Mesenchymal stem cell (in vitro differentiated cells and primary cell): ENCODE measurements around the gene HMOX1.

Source experiments
- DNase-seq: peaks from one replicate; pipeline ENCODE4 v3.0.0-alpha.2; 2013
- H2AFZ ChIP-seq: one replicate; pipeline ENCODE4 v1.6.1; 2013; ENCODE audit warnings: low read depth, mild to moderate bottlenecking, control low read depth, inconsistent platforms, low read length, moderate library complexity
- H2AK5ac ChIP-seq: 2 replicates; pipeline ENCODE4 v1.6.1; 2013; ENCODE audit warnings: low read length, moderate library complexity, mild to moderate bottlenecking, inconsistent platforms; ENCODE audit not compliant: severe bottlenecking
- H2BK120ac ChIP-seq: one replicate; pipeline ENCODE4 v1.6.1; 2013; ENCODE audit warnings: low read depth, mild to moderate bottlenecking, inconsistent platforms, low read length, moderate library complexity
- H2BK12ac ChIP-seq, 2 experiments: one replicate each; pipeline ENCODE4 v1.6.1; 2013; ENCODE audit warnings: inconsistent platforms in 2 of 2, low read length in 2 of 2, mild to moderate bottlenecking in 2 of 2, moderate library complexity in 2 of 2, control low read depth in 1 of 2
- H2BK15ac ChIP-seq: one replicate; pipeline ENCODE4 v1.6.1; 2013; ENCODE audit warnings: mild to moderate bottlenecking, low read depth, inconsistent platforms; ENCODE audit not compliant: poor library complexity, severe bottlenecking
- H2BK5ac ChIP-seq: 2 replicates; pipeline ENCODE4 v1.6.1; 2013; ENCODE audit warnings: low read depth, mild to moderate bottlenecking, low read length, control low read depth, inconsistent platforms; ENCODE audit not compliant: poor library complexity, severe bottlenecking
- H3K14ac ChIP-seq, 2 experiments: one replicate each; pipeline ENCODE4 v1.6.1; 2013; ENCODE audit warnings: inconsistent platforms in 2 of 2, low read length in 2 of 2, control low read depth in 1 of 2, mild to moderate bottlenecking in 1 of 2, moderate library complexity in 1 of 2
- H3K18ac ChIP-seq, 2 experiments: one replicate each; pipeline ENCODE4 v1.6.1; 2013; ENCODE audit warnings: inconsistent platforms in 2 of 2, low read length in 2 of 2, control low read depth in 1 of 2, low read depth in 1 of 2, mild to moderate bottlenecking in 1 of 2
- H3K23ac ChIP-seq, 2 experiments: one replicate each; pipeline ENCODE4 v1.6.1; 2013; ENCODE audit warnings: inconsistent platforms in 2 of 2, low read length in 2 of 2, mild to moderate bottlenecking in 2 of 2, moderate library complexity in 2 of 2, control low read depth in 1 of 2
- H3K27ac ChIP-seq: 2 replicates; pipeline ENCODE4 v1.5.1; 2013; ENCODE audit warnings: mild to moderate bottlenecking, moderate library complexity, low read length, control low read depth, inconsistent platforms; ENCODE audit not compliant: poor library complexity, severe bottlenecking
- H3K27me3 ChIP-seq, 2 experiments: 2 replicates each; pipeline versions ENCODE4 v1.6.1 to v1.7.0; 2013; ENCODE audit warnings: low read length in 2 of 2, mild to moderate bottlenecking in 2 of 2, moderate library complexity in 2 of 2, control low read depth in 1 of 2, inconsistent platforms in 1 of 2; ENCODE audit not compliant: control insufficient read depth in 1 of 2, insufficient read depth in 1 of 2
- H3K36me3 ChIP-seq, 2 experiments: 2 replicates each; pipeline versions ENCODE4 v1.6.1 to v1.7.0; 2013; ENCODE audit warnings: low read length in 2 of 2, control low read depth in 1 of 2, inconsistent platforms in 1 of 2, low read depth in 1 of 2, mild to moderate bottlenecking in 1 of 2; ENCODE audit not compliant: insufficient read depth in 2 of 2, control insufficient read depth in 1 of 2
- H3K4ac ChIP-seq, 2 experiments: one replicate each; pipeline ENCODE4 v1.6.1; 2013; ENCODE audit warnings: inconsistent platforms in 2 of 2, low read length in 2 of 2, mild to moderate bottlenecking in 2 of 2, moderate library complexity in 2 of 2, control low read depth in 1 of 2, low read depth in 1 of 2
- H3K4me1 ChIP-seq: 2 replicates; pipeline ENCODE4 v1.6.1; 2013; ENCODE audit warnings: low read depth, low read length, control low read depth; ENCODE audit not compliant: control insufficient read depth, insufficient read depth
- H3K4me2 ChIP-seq: 2 replicates; pipeline ENCODE4 v1.6.1; 2013; ENCODE audit warnings: low read length, mild to moderate bottlenecking, inconsistent platforms; ENCODE audit not compliant: poor library complexity, severe bottlenecking
- H3K4me3 ChIP-seq, 2 experiments: 2 replicates each; pipeline versions ENCODE4 v1.5.1 to v1.7.0; 2013; ENCODE audit warnings: low read length in 2 of 2, mild to moderate bottlenecking in 2 of 2, control low read depth in 1 of 2, low read depth in 1 of 2; ENCODE audit not compliant: insufficient read depth in 1 of 2
- H3K79me1 ChIP-seq: replicated peaks from 2 replicates; pipeline ENCODE4 v1.6.1; 2013; ENCODE audit warnings: mild to moderate bottlenecking, control low read depth, low read length, inconsistent platforms; ENCODE audit not compliant: poor library complexity, severe bottlenecking
- H3K9ac ChIP-seq: 2 replicates; pipeline ENCODE4 v1.7.0; 2013; ENCODE audit warnings: mild to moderate bottlenecking, low read length, moderate library complexity
- H3K9me3 ChIP-seq: 2 replicates; pipeline ENCODE4 v1.7.0; 2013; ENCODE audit warnings: mild to moderate bottlenecking, low read length; ENCODE audit not compliant: control insufficient read depth
- H4K8ac ChIP-seq: one replicate; pipeline ENCODE4 v1.6.1; 2013; ENCODE audit warnings: inconsistent platforms, mild to moderate bottlenecking, low read length, moderate library complexity
- H4K91ac ChIP-seq: one replicate; pipeline ENCODE4 v1.6.1; 2013; ENCODE audit warnings: mild to moderate bottlenecking, low read length, inconsistent platforms
- WGBS: methylation state at CpG from one replicate; pipeline ENCODE4 v1.1.7; 2013; ENCODE audit warnings: mixed read lengths; 5-methylcytosine and 5-hydroxymethylcytosine counted together

HMOX1 gene

DNA sequence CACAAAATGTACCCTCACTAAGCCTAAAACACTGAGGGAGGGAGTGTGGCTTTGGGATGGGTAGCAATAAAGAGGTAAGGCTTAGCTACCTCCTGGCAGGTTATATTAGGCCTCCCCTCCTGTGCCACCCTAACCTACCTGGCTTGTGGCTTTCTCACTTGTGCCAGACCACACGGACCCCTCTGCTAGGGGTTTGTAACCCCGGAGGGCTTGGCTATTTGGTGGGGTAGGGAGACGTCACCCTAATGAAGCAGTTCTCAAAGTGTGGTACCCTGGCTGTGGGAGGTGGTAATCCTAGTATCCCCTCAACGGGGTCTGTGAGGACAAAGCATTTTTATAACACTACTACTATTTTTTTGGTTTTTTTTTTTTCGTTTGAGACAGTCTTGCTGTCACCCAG is 10.0 kb downstream of the HMOX1 start:
- Histone ChIP-seq H2AK5ac (no peak overlapping the region), H3K18ac (no peak overlapping the region), H3K4me3 (no peak overlapping the region), H3K27me3 (no peaks in the 10 kb centered on the region), H4K91ac (no peak overlapping the region), H2BK12ac (no peak overlapping the region), H2AFZ (no peak overlapping the region), H3K9me3 (no peaks in the 10 kb centered on the region), H3K9ac (peak overlapping the region; percentile 29), H3K79me1 (no peaks in the 10 kb centered on the region), H2BK120ac (no peak overlapping the region), H3K4me1 (peaks cover 1% of the 10 kb centered on the region), H3K14ac (no peak overlapping the region), H3K27ac (no peak overlapping the region), H3K4ac (no peak overlapping the region), H2BK15ac (no peak overlapping the region), H2BK5ac (no peak overlapping the region), H3K36me3 (peaks cover 36 to 84% of the 10 kb centered on the region in 2 experiments), H3K23ac (no peak overlapping the region), H4K8ac (no peak overlapping the region), H3K4me2 (no peak overlapping the region)
- no peak for DNase-seq
- 88% methylated on average over 1 of the region's 5 CpGs for WGBS

DNA sequence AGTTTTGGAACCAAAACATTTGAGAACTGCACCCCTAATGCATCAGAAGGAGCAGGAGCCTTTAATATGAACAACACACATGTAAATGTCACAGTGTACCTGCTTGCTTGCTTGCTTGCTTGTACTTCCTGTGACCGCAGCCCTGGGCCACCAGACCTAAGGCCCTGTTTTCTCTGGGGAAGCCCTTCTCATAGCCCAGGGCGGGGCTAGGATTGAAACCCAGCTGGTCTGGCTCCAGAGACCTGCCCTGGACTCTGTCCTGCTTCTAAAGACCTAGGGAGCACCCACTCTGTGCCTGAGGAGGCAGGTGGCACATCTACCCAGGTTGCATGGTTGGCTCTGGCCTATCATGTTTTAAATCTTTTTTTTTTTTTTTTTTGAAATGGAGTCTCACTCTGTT is 11.5 kb downstream of the HMOX1 start:
- H2BK12ac ChIP-seq = no peak overlapping the region
- no peak overlapping the region for H2BK120ac ChIP-seq
- no peak overlapping the region for H2BK15ac ChIP-seq
- H3K9ac ChIP-seq = no peak overlapping the region
- no peak overlapping the region for H4K91ac ChIP-seq
- no peak overlapping the region for H2AK5ac ChIP-seq
- no peak overlapping the region for H3K4me2 ChIP-seq
- peaks cover 25 to 70% of the 10 kb centered on the region in 2 experiments for H3K36me3 ChIP-seq
- H2BK5ac ChIP-seq = no peak overlapping the region
- no peak for DNase-seq
- 98% methylated on average over 2 of the region's 2 CpGs for WGBS
- no peaks in the 10 kb centered on the region for H3K9me3 ChIP-seq
- no peak overlapping the region for H3K18ac ChIP-seq
- no peak overlapping the region for H3K4ac ChIP-seq
- no peak overlapping the region for H2AFZ ChIP-seq
- no peak overlapping the region for H3K27ac ChIP-seq
- H3K4me1 ChIP-seq = peaks cover 9% of the 10 kb centered on the region
- no peak overlapping the region for H3K23ac ChIP-seq
- H3K27me3 ChIP-seq = no peaks in the 10 kb centered on the region
- no peaks in the 10 kb centered on the region for H3K79me1 ChIP-seq
- H4K8ac ChIP-seq = no peak overlapping the region
- H3K14ac ChIP-seq = no peak overlapping the region
- H3K4me3 ChIP-seq = no peak overlapping the region

DNA sequence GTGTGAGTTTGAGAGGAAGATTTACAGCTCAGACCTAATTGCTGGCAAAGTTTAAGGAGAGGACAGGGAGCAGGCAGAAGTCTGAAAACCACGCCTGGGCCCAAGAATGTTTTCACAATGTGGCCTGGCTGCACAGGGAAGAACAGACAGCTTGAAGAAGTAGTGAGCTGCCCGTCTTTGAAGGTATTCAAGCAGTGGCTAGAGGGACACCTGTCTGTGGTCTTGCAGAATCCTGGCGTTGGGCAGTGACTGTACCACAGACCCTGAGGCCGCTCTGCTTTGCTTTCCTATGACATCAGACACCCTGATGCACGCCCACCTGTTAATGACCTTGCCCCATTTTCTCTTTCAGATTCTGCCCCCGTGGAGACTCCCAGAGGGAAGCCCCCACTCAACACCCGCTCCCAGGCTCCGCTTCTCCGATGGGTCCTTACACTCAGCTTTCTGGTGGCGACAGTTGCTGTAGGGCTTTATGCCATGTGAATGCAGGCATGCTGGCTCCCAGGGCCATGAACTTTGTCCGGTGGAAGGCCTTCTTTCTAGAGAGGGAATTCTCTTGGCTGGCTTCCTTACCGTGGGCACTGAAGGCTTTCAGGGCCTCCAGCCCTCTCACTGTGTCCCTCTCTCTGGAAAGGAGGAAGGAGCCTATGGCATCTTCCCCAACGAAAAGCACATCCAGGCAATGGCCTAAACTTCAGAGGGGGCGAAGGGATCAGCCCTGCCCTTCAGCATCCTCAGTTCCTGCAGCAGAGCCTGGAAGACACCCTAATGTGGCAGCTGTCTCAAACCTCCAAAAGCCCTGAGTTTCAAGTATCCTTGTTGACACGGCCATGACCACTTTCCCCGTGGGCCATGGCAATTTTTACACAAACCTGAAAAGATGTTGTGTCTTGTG is 12.5 kb downstream of the HMOX1 start:
- no peak overlapping the region for H2BK5ac ChIP-seq
- H3K27me3 ChIP-seq = no peaks in the 10 kb centered on the region
- H3K4ac ChIP-seq = no peak overlapping the region
- H3K36me3 ChIP-seq = peaks cover 20 to 60% of the 10 kb centered on the region in 2 experiments
- H3K79me1 ChIP-seq = no peaks in the 10 kb centered on the region
- WGBS = 95% methylated on average over 16 of the region's 16 CpGs
- peaks cover 14% of the 10 kb centered on the region for H3K4me1 ChIP-seq
- H2BK120ac ChIP-seq = no peak overlapping the region
- peak overlapping the region; percentile 45 for H3K9ac ChIP-seq
- no peak overlapping the region for H3K27ac ChIP-seq
- no peak overlapping the region for H3K18ac ChIP-seq
- H3K9me3 ChIP-seq = no peaks in the 10 kb centered on the region
- no peak overlapping the region for H2AFZ ChIP-seq
- H3K23ac ChIP-seq = no peak overlapping the region
- no peak overlapping the region for H2AK5ac ChIP-seq
- H3K4me2 ChIP-seq = no peak overlapping the region
- no peak overlapping the region for H2BK15ac ChIP-seq
- no peak overlapping the region for H4K8ac ChIP-seq
- no peak overlapping the region for H3K14ac ChIP-seq
- no peak overlapping the region for H4K91ac ChIP-seq
- H2BK12ac ChIP-seq = no peak overlapping the region
- no peak overlapping the region for H3K4me3 ChIP-seq
- DNase-seq = no peak

DNA sequence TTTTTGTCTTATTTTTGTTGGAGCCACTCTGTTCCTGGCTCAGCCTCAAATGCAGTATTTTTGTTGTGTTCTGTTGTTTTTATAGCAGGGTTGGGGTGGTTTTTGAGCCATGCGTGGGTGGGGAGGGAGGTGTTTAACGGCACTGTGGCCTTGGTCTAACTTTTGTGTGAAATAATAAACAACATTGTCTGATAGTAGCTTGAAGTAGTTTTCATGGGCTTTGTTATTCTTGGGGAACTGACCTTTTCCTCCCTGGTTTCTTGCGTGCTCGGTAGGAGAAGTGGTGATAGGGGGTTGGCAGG is 13.1 kb downstream of the HMOX1 start:
- H3K79me1 ChIP-seq = no peaks in the 10 kb centered on the region

More for the DNA sequence above, 13.1 kb downstream of the HMOX1 start:
- H2BK15ac ChIP-seq = no peak overlapping the region
- H2AK5ac ChIP-seq = no peak overlapping the region
- H3K27ac ChIP-seq = no peak overlapping the region
- H3K9me3 ChIP-seq = no peaks in the 10 kb centered on the region
- H2AFZ ChIP-seq = no peak overlapping the region
- WGBS = 79% methylated on average over 4 of the region's 4 CpGs
- no peaks in the 10 kb centered on the region for H3K27me3 ChIP-seq
- H2BK120ac ChIP-seq = no peak overlapping the region
- no peak overlapping the region for H3K4me2 ChIP-seq
- peaks cover 20 to 54% of the 10 kb centered on the region in 2 experiments for H3K36me3 ChIP-seq
- no peak overlapping the region for H3K18ac ChIP-seq
- no peak overlapping the region for H3K14ac ChIP-seq
- no peak overlapping the region for H2BK5ac ChIP-seq
- no peak overlapping the region for H2BK12ac ChIP-seq
- H3K4ac ChIP-seq = no peak overlapping the region
- H4K8ac ChIP-seq = no peak overlapping the region
- H3K23ac ChIP-seq = no peak overlapping the region
- no peak overlapping the region for H3K4me3 ChIP-seq
- DNase-seq = no peak
- peaks cover 14% of the 10 kb centered on the region for H3K4me1 ChIP-seq
- H4K91ac ChIP-seq = no peak overlapping the region
- H3K9ac ChIP-seq = peak overlapping the region; percentile 45
